T-helper 17 cell (primary cell): ENCODE results near the gene PCDHGA11. TPM values are rescaled to one million over a fixed set of nuclear protein-coding genes. Genes with fewer than 3 reads are reported as not detected.
A peak's percentile ranks its signal among the peaks of the same experiment; 100 is the strongest.
"Not testable (repeated sequence)": the region's sequence is repeated elsewhere in the genome, so short reads cannot be mapped to it uniquely, and the experiment has no call there.

Source experiments
- ATAC-seq: fragments of 150-1000 bp; cut with Tn5 transposase; 2 replicates; pipeline ENCODE4 v1.10.0; 2021; ENCODE audit warnings: mild to moderate bottlenecking, moderate library complexity
- DNase-seq, 3 donors: peaks; one replicate each; pipeline versions ENCODE4 v3.0.0 to v3.0.0-alpha.2; 2020 to 2021
- H3K9me3 ChIP-seq: one replicate; pipeline ENCODE4 v1.7.0; 2013; ENCODE audit warnings: low read length, mild to moderate bottlenecking; ENCODE audit not compliant: control insufficient read depth, poor library complexity, severe bottlenecking
- H3K27ac Mint-ChIP-seq: one replicate; pipeline ENCODE4 v1.8.0; 2022; ENCODE audit warnings: mild to moderate bottlenecking, moderate library complexity, mixed read lengths
- H3K27me3 Mint-ChIP-seq: one replicate; pipeline ENCODE4 v1.8.0; 2022; ENCODE audit warnings: mixed read lengths
- H3K36me3 Mint-ChIP-seq: one replicate; pipeline ENCODE4 v1.8.0; 2022; ENCODE audit warnings: low read depth, mixed read lengths
- H3K4me1 Mint-ChIP-seq: one replicate; pipeline ENCODE4 v1.8.0; 2022; ENCODE audit warnings: mild to moderate bottlenecking, mixed read lengths
- H3K4me3 Mint-ChIP-seq: one replicate; pipeline ENCODE4 v1.8.0; 2022; ENCODE audit warnings: mild to moderate bottlenecking, moderate library complexity, mixed read lengths
- total RNA-seq, 4 donors: library from RNA in 2 of 4; stranded (reverse) in 2 of 4; gene quantifications; one replicate each; pipeline ENCODE4 v1.2.3 and lab custom pipeline; 2022 to 2026

Gene PCDHGA11
- total RNA-seq, 2 donors from 2014 or later = not detected

DNA sequence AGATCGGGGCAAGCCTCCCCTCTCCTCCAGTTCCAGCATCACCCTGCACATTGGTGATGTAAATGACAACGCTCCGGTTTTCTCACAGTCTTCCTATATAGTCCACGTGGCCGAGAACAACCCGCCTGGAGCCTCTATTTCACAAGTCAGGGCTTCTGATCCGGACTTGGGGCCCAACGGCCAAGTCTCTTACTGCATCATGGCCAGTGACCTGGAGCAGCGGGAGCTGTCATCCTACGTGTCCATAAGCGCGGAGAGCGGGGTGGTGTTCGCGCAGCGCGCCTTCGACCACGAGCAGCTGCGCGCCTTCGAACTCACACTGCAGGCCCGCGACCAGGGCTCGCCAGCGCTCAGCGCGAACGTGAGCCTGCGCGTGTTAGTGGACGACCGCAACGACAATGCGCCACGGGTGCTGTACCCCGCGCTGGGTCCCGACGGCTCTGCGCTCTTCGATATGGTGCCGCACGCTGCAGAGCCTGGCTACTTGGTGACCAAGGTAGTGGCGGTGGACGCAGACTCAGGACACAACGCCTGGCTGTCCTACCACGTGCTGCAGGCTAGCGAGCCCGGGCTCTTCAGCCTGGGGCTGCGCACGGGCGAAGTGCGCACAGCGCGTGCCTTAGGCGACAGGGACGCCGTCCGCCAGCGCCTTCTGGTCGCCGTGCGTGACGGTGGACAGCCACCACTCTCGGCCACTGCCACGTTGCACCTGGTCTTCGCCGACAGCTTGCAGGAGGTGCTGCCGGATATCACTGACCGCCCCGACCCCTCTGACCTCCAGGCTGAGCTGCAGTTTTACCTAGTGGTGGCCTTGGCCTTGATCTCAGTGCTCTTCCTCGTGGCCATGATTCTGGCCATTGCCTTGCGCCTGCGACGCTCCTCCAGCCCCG is 31.5 kb upstream of the PCDHGA11 start:
- Mint-ChIP-seq H3K4me1 (no peaks in the 10 kb centered on the region), H3K27me3 (peaks cover 55% of the 10 kb centered on the region), H3K4me3 (no peak overlapping the region), H3K27ac (no peak overlapping the region), H3K36me3 (peaks cover 2% of the 10 kb centered on the region)
- DNase-seq (no peak), ATAC-seq (no peak)
- H3K9me3 ChIP-seq = peaks cover 21% of the 10 kb centered on the region

DNA sequence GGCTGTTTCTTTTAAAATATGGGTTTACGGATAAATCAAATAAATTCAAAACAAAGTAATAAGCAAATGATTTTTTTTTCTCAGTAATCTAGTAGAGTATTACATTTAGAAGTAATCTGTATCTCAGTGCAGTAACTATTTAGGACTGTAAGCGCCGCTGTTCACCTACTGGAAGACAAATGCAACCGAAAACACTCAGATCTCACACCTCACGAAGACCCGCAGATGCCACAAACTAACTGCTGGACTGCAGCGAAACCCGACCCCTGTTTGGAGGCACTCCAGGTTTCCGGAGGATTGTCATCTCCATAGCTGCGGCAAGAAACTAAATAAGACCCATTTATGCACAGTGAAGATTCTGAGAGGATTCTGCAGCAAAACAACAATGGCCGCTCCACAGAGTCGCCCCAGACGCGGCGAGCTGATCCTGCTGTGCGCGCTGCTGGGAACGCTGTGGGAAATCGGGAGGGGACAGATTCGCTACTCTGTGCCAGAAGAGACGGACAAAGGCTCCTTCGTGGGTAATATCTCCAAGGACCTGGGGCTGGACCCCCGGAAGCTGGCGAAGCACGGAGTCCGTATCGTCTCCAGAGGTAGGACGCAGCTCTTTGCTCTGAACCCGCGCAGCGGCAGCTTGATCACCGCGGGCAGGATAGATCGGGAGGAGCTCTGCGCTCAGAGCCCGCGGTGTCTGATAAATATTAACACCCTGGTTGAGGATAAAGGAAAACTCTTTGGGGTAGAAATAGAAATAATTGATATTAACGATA is 28.2 kb upstream of the PCDHGA11 start, which contains the start of gene PCDHGA8:
Gene PCDHGA8 (plus strand): TSS at position 205 of the 770 bp plus-strand sequence. CDS start 181 bp downstream, at position 386.
- Mint-ChIP-seq H3K27ac (peak within 1 kb of the TSS; percentile 30), H3K4me1 (no peaks in the 10 kb centered on the region), H3K36me3 (peaks cover 2% of the 10 kb centered on the region), H3K4me3 (no peak within 1 kb of the TSS), H3K27me3 (peaks cover 47% of the 10 kb centered on the region)
- DNase-seq (no peak), ATAC-seq (no peak)
- H3K9me3 ChIP-seq = peaks cover 8% of the 10 kb centered on the region

DNA sequence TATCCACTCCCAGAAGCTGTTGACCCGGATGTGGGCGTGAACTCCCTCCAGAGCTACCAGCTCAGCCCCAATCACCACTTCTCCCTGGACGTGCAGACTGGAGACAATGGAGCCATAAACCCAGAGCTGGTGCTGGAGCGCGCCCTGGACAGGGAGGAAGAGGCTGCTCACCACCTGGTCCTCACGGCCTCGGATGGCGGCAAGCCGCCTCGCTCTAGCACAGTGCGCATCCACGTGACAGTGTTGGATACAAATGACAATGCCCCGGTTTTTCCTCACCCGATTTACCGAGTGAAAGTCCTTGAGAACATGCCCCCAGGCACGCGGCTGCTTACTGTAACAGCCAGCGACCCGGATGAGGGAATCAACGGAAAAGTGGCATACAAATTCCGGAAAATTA is 27.6 kb upstream of the PCDHGA11 start:
- no peak overlapping the region for H3K4me3 Mint-ChIP-seq
- no peak for DNase-seq
- H3K9me3 ChIP-seq = peaks cover 8% of the 10 kb centered on the region

DNA sequence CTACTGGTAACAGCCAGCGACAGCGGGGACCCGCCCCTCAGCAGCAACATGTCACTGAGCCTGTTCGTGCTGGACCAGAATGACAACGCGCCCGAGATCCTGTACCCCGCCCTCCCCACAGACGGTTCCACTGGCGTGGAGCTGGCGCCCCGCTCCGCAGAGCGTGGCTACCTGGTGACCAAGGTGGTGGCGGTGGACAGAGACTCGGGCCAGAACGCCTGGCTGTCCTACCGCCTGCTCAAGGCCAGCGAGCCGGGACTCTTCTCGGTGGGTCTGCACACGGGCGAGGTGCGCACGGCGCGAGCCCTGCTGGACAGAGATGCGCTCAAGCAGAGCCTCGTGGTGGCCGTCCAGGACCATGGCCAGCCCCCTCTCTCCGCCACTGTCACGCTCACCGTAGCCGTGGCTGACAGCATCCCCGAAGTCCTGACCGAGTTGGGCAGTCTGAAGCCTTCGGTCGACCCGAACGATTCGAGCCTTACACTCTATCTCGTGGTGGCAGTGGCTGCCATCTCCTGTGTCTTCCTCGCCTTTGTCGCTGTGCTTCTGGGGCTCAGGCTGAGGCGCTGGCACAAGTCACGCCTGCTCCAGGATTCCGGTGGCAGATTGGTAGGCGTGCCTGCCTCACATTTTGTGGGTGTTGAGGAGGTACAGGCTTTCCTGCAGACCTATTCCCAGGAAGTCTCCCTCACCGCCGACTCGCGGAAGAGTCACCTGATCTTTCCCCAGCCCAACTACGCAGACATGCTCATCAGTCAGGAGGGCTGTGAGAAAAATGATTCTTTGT is 26.3 kb upstream of the PCDHGA11 start:
- H3K9me3 ChIP-seq, H3K4me1 Mint-ChIP-seq, ATAC-seq, DNase-seq, H3K4me3 Mint-ChIP-seq, H3K36me3 Mint-ChIP-seq: not testable (repeated sequence)
- Mint-ChIP-seq H3K27ac (peak overlapping the region; percentile 14), H3K27me3 (peaks cover 46% of the 10 kb centered on the region)

More for the DNA sequence above, 27.6 kb upstream of the PCDHGA11 start:
- H3K36me3 Mint-ChIP-seq = peaks cover 2% of the 10 kb centered on the region
- H3K27me3 Mint-ChIP-seq = peaks cover 47% of the 10 kb centered on the region
- no peak overlapping the region for H3K27ac Mint-ChIP-seq
- H3K4me1 Mint-ChIP-seq = no peaks in the 10 kb centered on the region
- ATAC-seq = no peak

DNA sequence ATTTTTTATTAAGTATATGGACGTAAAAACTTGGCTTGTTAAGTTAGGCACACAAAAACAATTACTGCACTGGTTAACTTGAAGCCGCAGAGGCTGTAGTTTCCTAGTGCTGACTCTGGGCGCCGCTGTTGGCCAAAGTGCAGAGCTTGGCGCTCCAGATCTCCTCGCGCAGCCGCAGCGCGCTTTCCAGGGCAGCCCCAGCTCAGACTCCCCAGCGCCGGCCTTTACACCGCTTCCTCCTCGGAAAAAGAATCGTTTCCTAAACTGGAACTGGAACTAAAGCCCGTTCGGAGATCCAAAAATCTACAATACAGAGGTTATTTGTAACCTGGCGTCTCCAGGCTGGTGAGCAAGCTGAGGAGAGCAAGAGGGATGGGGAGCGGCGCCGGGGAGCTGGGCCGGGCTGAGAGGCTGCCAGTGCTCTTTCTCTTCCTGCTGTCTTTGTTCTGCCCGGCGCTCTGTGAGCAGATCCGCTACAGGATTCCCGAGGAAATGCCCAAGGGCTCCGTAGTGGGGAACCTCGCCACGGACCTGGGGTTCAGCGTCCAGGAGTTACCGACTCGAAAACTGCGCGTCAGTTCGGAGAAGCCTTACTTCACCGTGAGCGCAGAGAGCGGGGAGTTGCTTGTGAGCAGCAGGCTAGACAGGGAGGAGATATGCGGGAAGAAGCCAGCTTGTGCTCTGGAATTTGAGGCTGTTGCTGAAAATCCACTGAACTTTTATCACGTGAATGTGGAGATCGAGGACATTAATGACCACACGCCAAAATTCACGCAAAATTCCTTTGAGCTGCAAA is 22.9 kb upstream of the PCDHGA11 start, which contains the start of gene PCDHGB5:
Gene PCDHGB5 (plus strand): TSS at position 192 of the 796 bp plus-strand sequence. CDS start 181 bp downstream, at position 373.
- H3K9me3 ChIP-seq, DNase-seq, H3K27ac Mint-ChIP-seq, H3K4me1 Mint-ChIP-seq, H3K36me3 Mint-ChIP-seq: not testable (repeated sequence)
- peak within 1 kb of the TSS; percentile 56 for H3K4me3 Mint-ChIP-seq
- peaks cover 54% of the 10 kb centered on the region for H3K27me3 Mint-ChIP-seq
- peak; percentile 83 for ATAC-seq

DNA sequence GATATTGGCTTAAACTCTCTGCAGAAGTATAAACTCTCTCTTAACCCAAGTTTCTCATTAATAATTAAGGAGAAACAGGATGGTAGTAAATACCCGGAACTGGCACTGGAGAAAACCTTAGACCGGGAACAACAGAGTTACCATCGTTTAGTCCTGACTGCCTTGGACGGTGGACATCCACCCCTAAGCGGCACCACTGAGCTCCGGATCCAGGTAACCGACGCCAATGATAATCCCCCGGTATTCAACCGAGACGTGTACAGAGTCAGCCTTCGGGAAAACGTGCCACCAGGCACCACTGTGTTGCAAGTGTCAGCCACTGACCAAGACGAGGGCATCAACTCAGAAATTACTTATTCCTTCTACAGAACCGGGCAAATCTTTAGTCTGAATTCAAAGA is 22.2 kb upstream of the PCDHGA11 start:
- DNase-seq = no peak
- no peak overlapping the region for H3K4me3 Mint-ChIP-seq
- H3K27me3 Mint-ChIP-seq = peaks cover 56% of the 10 kb centered on the region
- H3K9me3 ChIP-seq = peaks cover 2% of the 10 kb centered on the region
- H3K27ac Mint-ChIP-seq = no peak overlapping the region
- peaks cover 5% of the 10 kb centered on the region for H3K36me3 Mint-ChIP-seq
- no peak for ATAC-seq
- H3K4me1 Mint-ChIP-seq = no peaks in the 10 kb centered on the region

DNA sequence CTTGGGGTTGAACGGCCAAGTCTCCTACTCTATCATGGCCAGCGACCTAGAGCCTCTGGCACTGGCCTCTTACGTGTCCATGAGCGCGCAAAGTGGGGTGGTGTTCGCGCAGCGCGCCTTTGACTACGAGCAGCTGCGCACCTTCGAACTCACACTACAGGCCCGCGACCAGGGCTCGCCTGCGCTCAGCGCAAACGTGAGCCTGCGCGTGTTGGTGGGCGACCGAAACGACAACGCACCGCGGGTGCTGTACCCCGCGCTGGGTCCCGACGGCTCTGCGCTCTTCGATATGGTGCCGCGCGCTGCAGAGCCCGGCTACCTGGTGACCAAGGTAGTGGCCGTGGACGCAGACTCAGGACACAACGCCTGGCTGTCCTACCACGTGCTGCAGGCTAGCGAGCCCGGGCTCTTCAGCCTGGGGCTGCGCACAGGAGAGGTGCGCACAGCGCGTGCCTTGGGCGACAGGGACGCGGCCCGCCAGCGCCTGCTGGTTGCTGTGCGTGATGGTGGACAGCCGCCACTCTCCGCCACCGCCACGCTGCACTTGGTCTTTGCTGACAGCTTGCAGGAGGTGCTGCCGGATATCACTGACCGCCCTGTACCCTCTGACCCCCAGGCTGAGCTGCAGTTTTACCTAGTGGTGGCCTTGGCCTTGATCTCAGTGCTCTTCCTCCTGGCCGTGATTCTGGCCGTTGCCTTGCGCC is 21.1 kb upstream of the PCDHGA11 start:
- H3K36me3 Mint-ChIP-seq = peaks cover 5% of the 10 kb centered on the region
- H3K4me3 Mint-ChIP-seq = no peak overlapping the region
- ATAC-seq (no peak), DNase-seq (no peak)
- peaks cover 4% of the 10 kb centered on the region for H3K9me3 ChIP-seq
- peak overlapping the region; percentile 6 for H3K27ac Mint-ChIP-seq
- H3K4me1 Mint-ChIP-seq = no peaks in the 10 kb centered on the region
- H3K27me3 Mint-ChIP-seq = peaks cover 54% of the 10 kb centered on the region

DNA sequence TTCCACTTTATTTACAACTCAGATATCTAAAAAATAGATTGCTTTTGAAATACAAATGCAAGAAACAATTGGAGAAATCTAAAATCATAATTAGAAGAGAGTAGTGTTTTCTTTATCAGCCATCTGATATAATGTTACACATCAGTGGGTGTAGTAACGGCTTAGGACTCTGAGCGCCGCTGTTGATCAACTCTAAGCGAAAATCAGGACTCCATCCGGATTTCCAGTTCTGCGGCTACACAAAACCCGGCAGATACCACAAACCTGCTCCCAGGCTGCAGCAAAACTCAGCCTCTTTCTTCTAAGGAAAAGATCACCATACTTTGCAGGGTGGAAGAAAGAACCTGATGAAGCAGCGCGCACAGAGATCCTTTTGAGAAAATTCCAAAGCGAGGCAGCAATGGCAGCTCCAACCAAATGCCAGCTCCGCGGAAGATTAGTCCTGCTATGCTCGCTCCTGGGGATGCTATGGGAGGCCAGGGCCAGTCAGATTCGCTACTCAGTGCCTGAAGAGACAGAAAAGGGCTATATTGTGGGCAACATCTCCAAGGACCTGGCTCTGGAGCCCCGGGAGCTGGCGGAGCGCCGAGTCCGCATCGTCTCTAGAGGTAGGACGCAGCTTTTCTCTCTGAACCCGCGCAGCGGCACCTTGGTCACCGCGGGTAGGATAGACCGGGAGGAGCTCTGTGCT is 18.2 kb upstream of the PCDHGA11 start, which contains the start of gene PCDHGA9:
Gene PCDHGA9 (plus strand): TSS at position 226 of the 691 bp plus-strand sequence. CDS start 175 bp downstream, at position 401.
- Mint-ChIP-seq H3K27me3 (peaks cover 47% of the 10 kb centered on the region), H3K27ac (peak within 1 kb of the TSS; percentile 53), H3K4me1 (no peaks in the 10 kb centered on the region), H3K4me3 (peak within 1 kb of the TSS; percentile 70), H3K36me3 (peaks cover 5% of the 10 kb centered on the region)
- no peak for DNase-seq
- ATAC-seq = no peak
- peaks cover 4% of the 10 kb centered on the region for H3K9me3 ChIP-seq

DNA sequence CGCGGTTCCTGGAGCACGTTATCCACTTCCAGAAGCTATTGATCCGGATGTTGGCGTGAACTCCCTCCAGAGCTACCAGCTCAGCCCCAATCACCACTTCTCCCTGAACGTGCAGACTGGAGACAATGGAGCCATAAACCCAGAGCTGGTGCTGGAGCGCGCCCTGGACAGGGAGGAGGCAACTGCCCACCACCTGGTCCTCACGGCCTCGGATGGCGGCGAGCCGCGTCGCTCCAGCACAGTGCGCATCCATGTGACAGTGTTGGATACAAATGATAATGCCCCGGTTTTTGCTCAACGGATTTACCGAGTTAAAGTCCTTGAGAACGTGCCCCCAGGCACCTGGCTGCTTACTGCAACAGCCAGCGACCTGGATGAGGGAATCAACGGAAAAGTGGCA is 17.5 kb upstream of the PCDHGA11 start:
- no peak overlapping the region for H3K27ac Mint-ChIP-seq
- peaks cover 5% of the 10 kb centered on the region for H3K36me3 Mint-ChIP-seq
- DNase-seq = no peak
- H3K9me3 ChIP-seq = peaks cover 4% of the 10 kb centered on the region
- no peak for ATAC-seq
- no peak overlapping the region for H3K4me3 Mint-ChIP-seq
- H3K4me1 Mint-ChIP-seq = no peaks in the 10 kb centered on the region
- H3K27me3 Mint-ChIP-seq = peaks cover 52% of the 10 kb centered on the region

DNA sequence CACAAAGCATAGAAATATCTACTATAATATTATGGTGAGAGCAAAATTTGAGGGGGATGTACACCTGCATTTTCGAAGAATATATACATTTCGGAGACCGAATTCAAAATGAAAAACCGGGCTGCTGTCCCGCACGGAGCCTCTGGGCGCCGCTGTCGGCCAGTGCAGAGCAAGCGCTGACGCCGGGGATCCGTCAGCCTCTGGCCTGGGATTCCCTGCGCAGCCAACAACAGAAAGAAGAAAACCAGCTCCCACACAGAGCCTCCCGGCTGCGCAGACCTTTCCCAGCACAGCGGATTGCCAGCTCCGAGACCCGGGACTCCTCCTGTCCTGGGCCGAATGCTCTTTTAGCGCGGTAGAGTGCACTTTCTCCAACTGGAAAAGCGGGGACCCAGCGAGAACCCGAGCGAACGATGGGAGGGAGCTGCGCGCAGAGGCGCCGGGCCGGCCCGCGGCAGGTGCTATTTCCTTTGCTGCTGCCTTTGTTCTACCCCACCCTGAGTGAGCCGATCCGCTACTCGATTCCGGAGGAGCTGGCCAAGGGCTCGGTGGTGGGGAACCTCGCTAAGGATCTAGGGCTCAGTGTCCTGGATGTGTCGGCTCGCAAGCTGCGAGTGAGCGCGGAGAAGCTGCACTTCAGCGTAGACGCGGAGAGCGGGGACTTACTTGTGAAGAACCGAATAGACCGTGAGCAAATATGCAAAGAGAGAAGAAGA is 12.9 kb upstream of the PCDHGA11 start, which contains the start of gene PCDHGB6:
Gene PCDHGB6 (plus strand): TSS at position 232 of the 716 bp plus-strand sequence. CDS start 182 bp downstream, at position 414.
- peak; percentile 61 for ATAC-seq
- H3K36me3 Mint-ChIP-seq, H3K4me1 Mint-ChIP-seq, H3K9me3 ChIP-seq, DNase-seq: not testable (repeated sequence)
- peak within 1 kb of the TSS; percentile 35 for H3K27ac Mint-ChIP-seq
- peaks cover 43% of the 10 kb centered on the region for H3K27me3 Mint-ChIP-seq
- peak within 1 kb of the TSS; percentile 46 for H3K4me3 Mint-ChIP-seq
